Small intestine (tissue), 7 donors: Measurements from ENCODE around the gene APC. TPM values are rescaled to one million over a fixed set of nuclear protein-coding genes. Genes with fewer than 3 reads are reported as not detected.

ENCODE experiments used
- DNase-seq, 2 donors: peaks; one replicate each; pipeline versions ENCODE4 v3.0.0 to v3.0.0-alpha.2; 2013
- FAIRE-seq: peaks from 2 replicates; lab custom pipeline; 2012; peaks lifted over from hg19 to GRCh38; lab: Jason Lieb, UNC
- H3K27ac ChIP-seq, 3 donors: one replicate each; pipeline ENCODE4 v1.5.1; 2013; ENCODE audit warnings: low read length in 2 of 3, mild to moderate bottlenecking in 2 of 3, control low read depth in 1 of 3, inconsistent platforms in 1 of 3, low read depth in 1 of 3, moderate library complexity in 1 of 3
- H3K27me3 ChIP-seq, 3 donors: one replicate each; pipeline ENCODE4 v1.6.1; 2013; ENCODE audit warnings: low read length in 3 of 3, inconsistent platforms in 1 of 3; ENCODE audit not compliant: control insufficient read depth in 3 of 3, insufficient read depth in 3 of 3
- H3K36me3 ChIP-seq, 3 donors: one replicate each; pipeline ENCODE4 v1.6.1; 2013; ENCODE audit warnings: low read length in 3 of 3, inconsistent platforms in 1 of 3, low read depth in 1 of 3, mild to moderate bottlenecking in 1 of 3, moderate library complexity in 1 of 3; ENCODE audit not compliant: control insufficient read depth in 3 of 3, insufficient read depth in 2 of 3
- H3K4me1 ChIP-seq, 3 donors: one replicate each; pipeline ENCODE4 v1.6.1; 2013; ENCODE audit warnings: low read length in 2 of 3, inconsistent platforms in 1 of 3, low read depth in 1 of 3, mild to moderate bottlenecking in 1 of 3, moderate library complexity in 1 of 3; ENCODE audit not compliant: control insufficient read depth in 3 of 3, insufficient read depth in 2 of 3
- H3K4me3 ChIP-seq, 3 donors: one replicate each; pipeline ENCODE4 v1.5.1; 2013; ENCODE audit warnings: low read length in 3 of 3, control low read depth in 1 of 3, inconsistent platforms in 1 of 3, low read depth in 1 of 3, mild to moderate bottlenecking in 1 of 3, moderate library complexity in 1 of 3
- H3K9me3 ChIP-seq, 2 donors: one replicate each; pipeline ENCODE4 v1.6.1; 2013; ENCODE audit warnings: low read depth in 1 of 2, low read length in 1 of 2; ENCODE audit not compliant: control insufficient read depth in 2 of 2, insufficient read depth in 1 of 2
- WGBS, 3 donors: extraction: QIAGEN DNeasy Blood & Tissue Kit; methylation state at CpG; one replicate each; pipeline ENCODE4 v1.1.7; 2013; 5-methylcytosine and 5-hydroxymethylcytosine counted together
- polyA plus RNA-seq, 4 donors: library from polyadenylated mRNA; stranded (reverse) in 3 of 4; unstranded in 1 of 4; fragments of 200-250 nt in 3 of 4; fragments of 120-200 nt in 1 of 4; gene quantifications; one replicate each; pipeline versions ENCODE4 v1.2.1 to v1.2.3, GENCODE V29; 2013
- donor health status: healthy with polysubstance abuse.
- donor health status: control.
- donor health status: control.
- donor health status: Bipolar disorder and iron deficiency.
- donor health status: healthy.

The APC gene
- polyA plus RNA-seq, 4 donors = 8.0 to 31.3 (median 16.8) TPM

GRCh38 chr5:112795944-112796678 lies 58.4 kb downstream of the APC start:
- Histone ChIP-seq H3K27me3 (no peaks in the 10 kb centered on the region), H3K36me3 (peaks cover 6 to 19% (median 6%) of the 10 kb centered on the region in 3 donors), H3K4me1 (no peaks in the 10 kb centered on the region), H3K27ac (no peak overlapping the region), H3K4me3 (no peak overlapping the region), H3K9me3 (no peaks in the 10 kb centered on the region)
- DNase-seq = no peak
- WGBS, 3 donors = 79 to 91% (median 85%) methylated on average over 2 of the region's 2 CpGs
- FAIRE-seq = no peak

DNA sequence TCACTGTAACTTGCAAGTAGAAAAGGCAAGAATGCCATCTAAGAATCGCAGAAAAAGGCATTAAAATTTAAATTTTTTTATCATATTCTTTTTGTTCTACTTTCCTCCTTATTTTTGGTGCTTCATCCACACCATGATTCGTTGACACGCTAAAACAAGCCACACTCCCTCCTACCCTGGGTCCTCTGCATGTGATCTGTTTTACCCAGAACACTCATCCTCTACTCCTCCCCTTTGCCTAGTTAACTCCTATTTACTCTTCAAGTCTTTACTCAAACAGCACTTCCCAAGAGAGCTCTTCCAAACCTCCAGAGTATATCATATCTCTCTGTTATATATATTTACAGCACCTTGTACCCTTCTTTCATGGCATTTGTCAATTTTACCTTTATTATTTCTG lies 62.0 kb downstream of the APC start:
- 93 to 98% (median 95%) methylated on average over 3 of the region's 3 CpGs for WGBS, 3 donors
- no peak for FAIRE-seq
- H3K4me3 ChIP-seq = no peak overlapping the region
- H3K36me3 ChIP-seq = peaks cover 0 to 9% (median 4%) of the 10 kb centered on the region in 3 donors
- DNase-seq = no peak
- no peaks in the 10 kb centered on the region for H3K4me1 ChIP-seq
- no peak overlapping the region for H3K27ac ChIP-seq
- H3K27me3 ChIP-seq = no peaks in the 10 kb centered on the region
- no peaks in the 10 kb centered on the region for H3K9me3 ChIP-seq

DNA sequence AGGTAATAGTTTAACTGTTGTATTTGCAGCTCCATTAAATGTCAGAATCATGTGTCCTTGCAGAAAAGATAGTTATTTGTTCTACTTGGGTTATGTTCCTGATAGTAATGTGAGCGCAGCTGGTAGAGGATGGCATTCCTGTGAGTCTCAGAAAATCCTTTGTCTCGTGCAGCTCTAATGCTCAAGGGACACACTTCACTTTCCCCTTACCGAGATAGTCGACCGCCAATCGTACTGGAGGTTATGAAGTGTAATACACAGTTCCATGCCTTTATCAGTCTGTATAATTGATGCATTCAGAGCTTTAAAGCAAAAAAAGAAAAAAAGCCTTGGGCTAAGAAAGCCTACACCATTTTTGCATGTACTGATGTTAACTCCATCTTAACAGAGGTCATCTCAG lies 63.2 kb downstream of the APC start:
- no peaks in the 10 kb centered on the region for H3K27me3 ChIP-seq
- no peak overlapping the region for H3K4me3 ChIP-seq
- H3K4me1 ChIP-seq = no peaks in the 10 kb centered on the region
- H3K9me3 ChIP-seq = no peaks in the 10 kb centered on the region
- peaks cover 0 to 6% (median 2%) of the 10 kb centered on the region in 3 donors for H3K36me3 ChIP-seq
- DNase-seq (no peak), FAIRE-seq (no peak)
- 96 to 98% (median 97%) methylated on average over 6 of the region's 6 CpGs for WGBS, 3 donors
- H3K27ac ChIP-seq = no peak overlapping the region

DNA sequence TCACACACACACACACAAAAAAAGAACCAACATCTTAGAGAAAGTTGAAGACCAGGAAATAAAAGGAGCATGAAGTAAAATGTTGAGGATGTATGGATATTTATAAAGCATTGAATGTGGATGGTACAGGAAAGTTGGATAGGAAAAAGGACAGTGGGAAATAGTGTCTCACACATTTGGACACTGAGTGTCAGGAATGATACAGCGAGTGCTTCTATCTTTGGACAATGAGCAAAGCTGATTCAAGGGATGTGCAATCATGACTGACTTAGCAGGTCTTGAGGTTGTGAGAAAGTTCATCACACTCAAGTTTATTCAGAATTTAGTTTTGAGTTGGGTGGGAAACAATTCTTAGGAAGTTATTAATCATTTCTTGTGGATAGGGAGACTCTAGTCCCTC lies 73.3 kb downstream of the APC start:
- H3K27ac ChIP-seq = no peak overlapping the region
- H3K4me3 ChIP-seq = no peak overlapping the region
- DNase-seq (no peak), FAIRE-seq (no peak)
- H3K36me3 ChIP-seq = peaks cover 2 to 20% (median 6%) of the 10 kb centered on the region in 3 donors
- 97 to 100% (median 100%) methylated on average over 1 of the region's 1 CpG for WGBS, 3 donors
- H3K27me3 ChIP-seq = no peaks in the 10 kb centered on the region
- H3K4me1 ChIP-seq = no peaks in the 10 kb centered on the region
- peaks cover 0 to 3% of the 10 kb centered on the region in 2 donors for H3K9me3 ChIP-seq

DNA sequence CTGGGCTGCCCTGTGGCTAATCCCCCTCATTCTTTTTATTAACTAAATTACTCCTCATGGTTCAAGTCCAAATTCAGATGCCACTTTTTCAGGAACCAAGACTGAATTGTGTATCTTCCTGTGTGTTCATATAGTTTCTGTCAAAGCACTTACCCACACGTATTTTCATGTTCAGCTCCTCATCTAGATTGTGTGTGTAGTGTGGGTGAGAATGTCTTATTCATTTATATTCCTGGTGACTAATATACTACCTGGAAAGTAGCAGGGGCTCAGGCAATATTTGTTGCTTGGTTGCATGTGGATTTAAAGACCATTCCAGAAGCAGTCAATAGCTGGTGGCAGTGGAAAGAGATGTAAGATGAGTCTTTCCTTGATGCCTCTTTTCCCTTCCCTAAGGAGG lies 74.9 kb downstream of the APC start:
- Histone ChIP-seq H3K4me3 (no peak overlapping the region), H3K27ac (no peak overlapping the region), H3K9me3 (peaks cover 0 to 3% of the 10 kb centered on the region in 2 donors), H3K27me3 (no peaks in the 10 kb centered on the region), H3K4me1 (no peaks in the 10 kb centered on the region), H3K36me3 (peaks cover 2 to 19% (median 6%) of the 10 kb centered on the region in 3 donors)
- DNase-seq (no peak), FAIRE-seq (no peak)
- WGBS, 3 donors = 82 to 89% (median 88%) methylated on average over 1 of the region's 1 CpG

DNA sequence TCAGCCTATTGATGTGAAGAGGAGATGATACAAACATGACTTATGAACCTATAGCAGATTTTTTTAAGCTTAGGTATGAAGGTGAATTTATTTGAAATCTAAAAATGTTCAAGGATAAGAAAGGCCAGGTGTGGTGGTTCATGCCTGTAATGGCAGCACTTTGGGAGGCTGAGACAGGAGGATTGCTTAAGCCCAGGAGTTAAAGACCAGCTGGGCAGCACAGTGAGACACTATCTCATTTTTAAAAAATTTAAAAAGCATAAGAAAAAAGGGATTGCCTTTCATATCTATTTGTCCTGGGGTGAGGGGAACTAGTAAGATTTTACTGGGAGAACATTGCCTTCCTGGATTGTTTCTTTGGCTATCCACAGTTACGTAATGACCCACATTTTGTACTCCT lies 82.6 kb downstream of the APC start:
- peaks cover 3 to 24% (median 20%) of the 10 kb centered on the region in 3 donors for H3K36me3 ChIP-seq
- 97 to 100% (median 97%) methylated on average over 1 of the region's 1 CpG for WGBS, 3 donors
- no peak for FAIRE-seq
- H3K27ac ChIP-seq = no peak overlapping the region
- DNase-seq = no peak
- H3K9me3 ChIP-seq = no peaks in the 10 kb centered on the region
- H3K27me3 ChIP-seq = no peaks in the 10 kb centered on the region
- H3K4me1 ChIP-seq = no peaks in the 10 kb centered on the region
- no peak overlapping the region for H3K4me3 ChIP-seq

GRCh38 chr5:112822456-112822855 lies 84.8 kb downstream of the APC start:
- H3K4me3 ChIP-seq = no peak overlapping the region
- H3K4me1 ChIP-seq = no peaks in the 10 kb centered on the region
- no peaks in the 10 kb centered on the region for H3K9me3 ChIP-seq
- no peak for FAIRE-seq
- H3K27ac ChIP-seq = no peak overlapping the region
- no peaks in the 10 kb centered on the region for H3K27me3 ChIP-seq
- H3K36me3 ChIP-seq = peaks cover 3 to 20% (median 18%) of the 10 kb centered on the region in 3 donors
- no peak for DNase-seq
- WGBS, 3 donors = 71 to 94% (median 79%) methylated on average over 4 of the region's 4 CpGs

GRCh38 chr5:112823181-112823580 lies 85.5 kb downstream of the APC start:
- WGBS, 3 donors = 91 to 100% (median 96%) methylated on average over 2 of the region's 2 CpGs
- H3K9me3 ChIP-seq = no peaks in the 10 kb centered on the region
- no peaks in the 10 kb centered on the region for H3K27me3 ChIP-seq
- H3K4me3 ChIP-seq = no peak overlapping the region
- DNase-seq (no peak), FAIRE-seq (no peak)
- H3K4me1 ChIP-seq = no peaks in the 10 kb centered on the region
- H3K36me3 ChIP-seq = peaks cover 3 to 24% (median 17%) of the 10 kb centered on the region in 3 donors
- H3K27ac ChIP-seq = no peak overlapping the region
